Keratinocyte (primary cell): ENCODE data around the gene ANKFN1.

Source experiments
- CTCF ChIP-seq, 3 experiments: IDR thresholded peaks in 1 of 3; conservative IDR thresholded peaks in 1 of 3; optimal IDR thresholded peaks in 1 of 3; 2 replicates in 2 of 3; 3 replicates in 1 of 3; pipeline versions ENCODE3 to v1.5.1; 2011; ENCODE audit warnings: low read length in 3 of 3, mild to moderate bottlenecking in 3 of 3, moderate library complexity in 2 of 3, control low read depth in 1 of 3, inconsistent platforms in 1 of 3; ENCODE audit not compliant: insufficient read depth in 2 of 3; ENCODE audit errors: extremely low read depth in 1 of 3
- EZH2 ChIP-seq: IDR thresholded peaks from one replicate; pipeline ENCODE4 v1.6.1; 2012; ENCODE audit warnings: inconsistent platforms, mild to moderate bottlenecking, low read length, moderate library complexity

- TF ChIP-seq EZH2, result no peak
- no peak for TF ChIP-seq CTCF (optimal IDR thresholded peaks at IDR 0.05 in 1 of 3, IDR thresholded peaks at IDR 0.05 in 1 of 3, conservative IDR thresholded peaks at IDR 0.05 in 1 of 3; ENCODE audit: extremely low read depth in 1 of 3, insufficient read depth in 2 of 3, low read length in 3 of 3)
Measured at GRCh38 chr17:56447171-56447570, 293.9 kb downstream of the ANKFN1 start.
